ENCODE results near the gene PNMA6A. TPM values are rescaled to one million over a fixed set of nuclear protein-coding genes. Genes with fewer than 3 reads are reported as not detected.

Gene PNMA6A
- total and polyA plus RNA-seq, 2 of the 13 experiments (the other 11 are each of a cell fraction or from before 2014, with no cell fraction given): 0.11 to 0.66 TPM

DNA sequence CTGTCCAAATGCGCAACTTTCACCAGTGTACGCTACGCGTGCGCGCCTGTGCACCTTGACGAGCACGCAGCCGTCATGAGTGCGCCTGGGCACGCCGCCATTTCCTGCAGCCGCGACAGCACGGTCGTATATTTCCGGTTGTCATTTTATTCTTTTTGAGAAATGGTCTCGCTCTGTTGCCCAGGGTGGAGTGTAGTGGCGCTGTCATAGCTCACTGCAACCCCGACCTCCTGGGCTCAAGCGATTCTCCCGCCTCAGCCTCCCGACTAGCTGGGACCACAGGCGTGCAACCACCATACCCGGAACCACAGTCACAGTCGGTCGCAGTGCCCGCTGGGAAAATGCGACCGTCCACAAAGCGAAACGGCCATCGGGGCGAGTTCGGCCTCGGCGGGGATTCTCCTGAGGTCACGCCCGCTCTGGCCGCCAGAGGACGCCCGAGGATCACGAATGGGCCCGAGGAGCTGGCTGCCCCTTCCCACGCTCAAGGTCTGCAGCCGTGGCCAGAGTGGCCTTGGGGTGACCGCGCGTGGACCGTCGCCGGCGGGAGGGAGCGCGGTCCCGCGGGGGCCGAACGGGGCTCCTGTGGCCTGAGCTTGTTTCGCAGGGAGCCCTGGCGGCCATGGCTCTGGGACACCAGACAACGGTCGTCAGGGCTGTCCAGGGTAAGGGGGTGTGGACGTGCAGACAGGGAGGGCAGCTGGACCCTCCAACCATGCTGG lies 39.7 kb upstream of the PNMA6A start (continued):
- TF ChIP-seq ZNF552 (CRISPR knock-in tag; IDR thresholded peaks at IDR 0.05; ENCODE audit: borderline replicate concordance): no peak
- peak; percentile 38; the same call in 1 of the 2 replicates for TF ChIP-seq GATAD1 (CRISPR knock-in tag; IDR thresholded peaks at IDR 0.05)
- TF ChIP-seq SALL2 (CRISPR knock-in tag; IDR thresholded peaks at IDR 0.05): no peak
- no peak for TF ChIP-seq PAWR (CRISPR knock-in tag; IDR thresholded peaks at IDR 0.05; ENCODE audit: borderline replicate concordance)
- peak; percentile 6; the same call in 1 of the 2 replicates for TF ChIP-seq FOSL2 (CRISPR knock-in tag; IDR thresholded peaks at IDR 0.05)
- no peak for TF ChIP-seq ZNF549 (CRISPR knock-in tag; IDR thresholded peaks at IDR 0.05)
- TF ChIP-seq, protein P1, sequence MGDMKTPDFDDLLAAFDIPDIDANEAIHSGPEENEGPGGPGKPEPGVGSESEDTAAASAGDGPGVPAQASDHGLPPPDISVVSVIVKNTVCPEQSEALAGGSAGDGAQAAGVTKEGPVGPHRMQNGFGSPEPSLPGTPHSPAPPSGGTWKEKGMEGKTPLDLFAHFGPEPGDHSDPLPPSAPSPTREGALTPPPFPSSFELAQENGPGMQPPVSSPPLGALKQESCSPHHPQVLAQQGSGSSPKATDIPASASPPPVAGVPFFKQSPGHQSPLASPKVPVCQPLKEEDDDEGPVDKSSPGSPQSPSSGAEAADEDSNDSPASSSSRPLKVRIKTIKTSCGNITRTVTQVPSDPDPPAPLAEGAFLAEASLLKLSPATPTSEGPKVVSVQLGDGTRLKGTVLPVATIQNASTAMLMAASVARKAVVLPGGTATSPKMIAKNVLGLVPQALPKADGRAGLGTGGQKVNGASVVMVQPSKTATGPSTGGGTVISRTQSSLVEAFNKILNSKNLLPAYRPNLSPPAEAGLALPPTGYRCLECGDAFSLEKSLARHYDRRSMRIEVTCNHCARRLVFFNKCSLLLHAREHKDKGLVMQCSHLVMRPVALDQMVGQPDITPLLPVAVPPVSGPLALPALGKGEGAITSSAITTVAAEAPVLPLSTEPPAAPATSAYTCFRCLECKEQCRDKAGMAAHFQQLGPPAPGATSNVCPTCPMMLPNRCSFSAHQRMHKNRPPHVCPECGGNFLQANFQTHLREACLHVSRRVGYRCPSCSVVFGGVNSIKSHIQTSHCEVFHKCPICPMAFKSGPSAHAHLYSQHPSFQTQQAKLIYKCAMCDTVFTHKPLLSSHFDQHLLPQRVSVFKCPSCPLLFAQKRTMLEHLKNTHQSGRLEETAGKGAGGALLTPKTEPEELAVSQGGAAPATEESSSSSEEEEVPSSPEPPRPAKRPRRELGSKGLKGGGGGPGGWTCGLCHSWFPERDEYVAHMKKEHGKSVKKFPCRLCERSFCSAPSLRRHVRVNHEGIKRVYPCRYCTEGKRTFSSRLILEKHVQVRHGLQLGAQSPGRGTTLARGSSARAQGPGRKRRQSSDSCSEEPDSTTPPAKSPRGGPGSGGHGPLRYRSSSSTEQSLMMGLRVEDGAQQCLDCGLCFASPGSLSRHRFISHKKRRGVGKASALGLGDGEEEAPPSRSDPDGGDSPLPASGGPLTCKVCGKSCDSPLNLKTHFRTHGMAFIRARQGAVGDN (CRISPR knock-in tag; IDR thresholded peaks at IDR 0.05): peak; percentile 63
- no peak for TF ChIP-seq ELF3 (CRISPR knock-in tag; IDR thresholded peaks at IDR 0.05)
- no peak for TF ChIP-seq CCDC6 (CRISPR knock-in tag; IDR thresholded peaks at IDR 0.05)
- no peak for TF ChIP-seq THYN1 (CRISPR knock-in tag; IDR thresholded peaks at IDR 0.05; ENCODE audit: borderline replicate concordance, low read depth)
- no peak for TF ChIP-seq ZNF562 (CRISPR knock-in tag; IDR thresholded peaks at IDR 0.05; ENCODE audit: borderline replicate concordance)
- TF ChIP-seq, protein P2, sequence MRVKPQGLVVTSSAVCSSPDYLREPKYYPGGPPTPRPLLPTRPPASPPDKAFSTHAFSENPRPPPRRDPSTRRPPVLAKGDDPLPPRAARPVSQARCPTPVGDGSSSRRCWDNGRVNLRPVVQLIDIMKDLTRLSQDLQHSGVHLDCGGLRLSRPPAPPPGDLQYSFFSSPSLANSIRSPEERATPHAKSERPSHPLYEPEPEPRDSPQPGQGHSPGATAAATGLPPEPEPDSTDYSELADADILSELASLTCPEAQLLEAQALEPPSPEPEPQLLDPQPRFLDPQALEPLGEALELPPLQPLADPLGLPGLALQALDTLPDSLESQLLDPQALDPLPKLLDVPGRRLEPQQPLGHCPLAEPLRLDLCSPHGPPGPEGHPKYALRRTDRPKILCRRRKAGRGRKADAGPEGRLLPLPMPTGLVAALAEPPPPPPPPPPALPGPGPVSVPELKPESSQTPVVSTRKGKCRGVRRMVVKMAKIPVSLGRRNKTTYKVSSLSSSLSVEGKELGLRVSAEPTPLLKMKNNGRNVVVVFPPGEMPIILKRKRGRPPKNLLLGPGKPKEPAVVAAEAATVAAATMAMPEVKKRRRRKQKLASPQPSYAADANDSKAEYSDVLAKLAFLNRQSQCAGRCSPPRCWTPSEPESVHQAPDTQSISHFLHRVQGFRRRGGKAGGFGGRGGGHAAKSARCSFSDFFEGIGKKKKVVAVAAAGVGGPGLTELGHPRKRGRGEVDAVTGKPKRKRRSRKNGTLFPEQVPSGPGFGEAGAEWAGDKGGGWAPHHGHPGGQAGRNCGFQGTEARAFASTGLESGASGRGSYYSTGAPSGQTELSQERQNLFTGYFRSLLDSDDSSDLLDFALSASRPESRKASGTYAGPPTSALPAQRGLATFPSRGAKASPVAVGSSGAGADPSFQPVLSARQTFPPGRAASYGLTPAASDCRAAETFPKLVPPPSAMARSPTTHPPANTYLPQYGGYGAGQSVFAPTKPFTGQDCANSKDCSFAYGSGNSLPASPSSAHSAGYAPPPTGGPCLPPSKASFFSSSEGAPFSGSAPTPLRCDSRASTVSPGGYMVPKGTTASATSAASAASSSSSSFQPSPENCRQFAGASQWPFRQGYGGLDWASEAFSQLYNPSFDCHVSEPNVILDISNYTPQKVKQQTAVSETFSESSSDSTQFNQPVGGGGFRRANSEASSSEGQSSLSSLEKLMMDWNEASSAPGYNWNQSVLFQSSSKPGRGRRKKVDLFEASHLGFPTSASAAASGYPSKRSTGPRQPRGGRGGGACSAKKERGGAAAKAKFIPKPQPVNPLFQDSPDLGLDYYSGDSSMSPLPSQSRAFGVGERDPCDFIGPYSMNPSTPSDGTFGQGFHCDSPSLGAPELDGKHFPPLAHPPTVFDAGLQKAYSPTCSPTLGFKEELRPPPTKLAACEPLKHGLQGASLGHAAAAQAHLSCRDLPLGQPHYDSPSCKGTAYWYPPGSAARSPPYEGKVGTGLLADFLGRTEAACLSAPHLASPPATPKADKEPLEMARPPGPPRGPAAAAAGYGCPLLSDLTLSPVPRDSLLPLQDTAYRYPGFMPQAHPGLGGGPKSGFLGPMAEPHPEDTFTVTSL (CRISPR knock-in tag; IDR thresholded peaks at IDR 0.05; ENCODE audit: borderline replicate concordance): no peak
- TF ChIP-seq, protein P3, sequence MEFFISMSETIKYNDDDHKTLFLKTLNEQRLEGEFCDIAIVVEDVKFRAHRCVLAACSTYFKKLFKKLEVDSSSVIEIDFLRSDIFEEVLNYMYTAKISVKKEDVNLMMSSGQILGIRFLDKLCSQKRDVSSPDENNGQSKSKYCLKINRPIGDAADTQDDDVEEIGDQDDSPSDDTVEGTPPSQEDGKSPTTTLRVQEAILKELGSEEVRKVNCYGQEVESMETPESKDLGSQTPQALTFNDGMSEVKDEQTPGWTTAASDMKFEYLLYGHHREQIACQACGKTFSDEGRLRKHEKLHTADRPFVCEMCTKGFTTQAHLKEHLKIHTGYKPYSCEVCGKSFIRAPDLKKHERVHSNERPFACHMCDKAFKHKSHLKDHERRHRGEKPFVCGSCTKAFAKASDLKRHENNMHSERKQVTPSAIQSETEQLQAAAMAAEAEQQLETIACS (CRISPR knock-in tag; IDR thresholded peaks at IDR 0.05): no peak
- no peak for TF ChIP-seq NFIC (IDR thresholded peaks at IDR 0.05; ENCODE audit: low read length)
- no peak for TF ChIP-seq RCOR2 (CRISPR knock-in tag; IDR thresholded peaks at IDR 0.05)
- TF ChIP-seq, protein P4, sequence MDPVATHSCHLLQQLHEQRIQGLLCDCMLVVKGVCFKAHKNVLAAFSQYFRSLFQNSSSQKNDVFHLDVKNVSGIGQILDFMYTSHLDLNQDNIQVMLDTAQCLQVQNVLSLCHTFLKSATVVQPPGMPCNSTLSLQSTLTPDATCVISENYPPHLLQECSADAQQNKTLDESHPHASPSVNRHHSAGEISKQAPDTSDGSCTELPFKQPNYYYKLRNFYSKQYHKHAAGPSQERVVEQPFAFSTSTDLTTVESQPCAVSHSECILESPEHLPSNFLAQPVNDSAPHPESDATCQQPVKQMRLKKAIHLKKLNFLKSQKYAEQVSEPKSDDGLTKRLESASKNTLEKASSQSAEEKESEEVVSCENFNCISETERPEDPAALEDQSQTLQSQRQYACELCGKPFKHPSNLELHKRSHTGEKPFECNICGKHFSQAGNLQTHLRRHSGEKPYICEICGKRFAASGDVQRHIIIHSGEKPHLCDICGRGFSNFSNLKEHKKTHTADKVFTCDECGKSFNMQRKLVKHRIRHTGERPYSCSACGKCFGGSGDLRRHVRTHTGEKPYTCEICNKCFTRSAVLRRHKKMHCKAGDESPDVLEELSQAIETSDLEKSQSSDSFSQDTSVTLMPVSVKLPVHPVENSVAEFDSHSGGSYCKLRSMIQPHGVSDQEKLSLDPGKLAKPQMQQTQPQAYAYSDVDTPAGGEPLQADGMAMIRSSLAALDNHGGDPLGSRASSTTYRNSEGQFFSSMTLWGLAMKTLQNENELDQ (CRISPR knock-in tag; IDR thresholded peaks at IDR 0.05; ENCODE audit: borderline replicate concordance): no peak
